Smooth muscle cell (in vitro differentiated cells): Measurements from ENCODE around the gene VASN. TPM values are rescaled to one million over a fixed set of nuclear protein-coding genes. Genes with fewer than 3 reads are reported as not detected.

ENCODE experiments used
- DNase-seq: peaks from one replicate; lab custom pipeline; 2025; ENCODE audit not compliant: unreplicated experiment; lab: John Stamatoyannopoulos, UW
- H2AFZ ChIP-seq: fragments of 200-600 bp; sonication (generic); 2 replicates; pipeline ENCODE4 v1.6.0; 2016; ENCODE audit warnings: antibody characterized with exemption, low read depth, mild to moderate bottlenecking
- H3F3A ChIP-seq: fragments of 200-600 bp; sonication (generic); 2 replicates; pipeline ENCODE4 v1.6.0; 2017; ENCODE audit warnings: antibody characterized with exemption, low read depth
- H3K27ac ChIP-seq: fragments of 200-600 bp; sonication (generic); 2 replicates; pipeline ENCODE4 v1.5.1; 2016; ENCODE audit warnings: low read depth, mild to moderate bottlenecking
- H3K27me3 ChIP-seq: fragments of 200-600 bp; sonication (generic); 2 replicates; pipeline ENCODE4 v1.6.1; 2016; ENCODE audit warnings: low read depth, mild to moderate bottlenecking
- H3K36me3 ChIP-seq: fragments of 200-600 bp; sonication (generic); 2 replicates; pipeline ENCODE4 v1.5.1; 2016; ENCODE audit warnings: low read depth
- H3K4me1 ChIP-seq: fragments of 200-600 bp; sonication (generic); 2 replicates; pipeline ENCODE4 v1.5.1; 2016; ENCODE audit warnings: low read depth
- H3K4me2 ChIP-seq: fragments of 200-600 bp; sonication (generic); 2 replicates; pipeline ENCODE4 v1.6.0; 2016; ENCODE audit warnings: mild to moderate bottlenecking
- H3K4me3 ChIP-seq: fragments of 200-600 bp; sonication (generic); 2 replicates; pipeline ENCODE4 v1.5.1; 2016; ENCODE audit warnings: mild to moderate bottlenecking
- H3K79me2 ChIP-seq: fragments of 200-600 bp; sonication (generic); 2 replicates; pipeline ENCODE4 v1.6.0; 2016; ENCODE audit warnings: low read depth, mild to moderate bottlenecking
- H3K9ac ChIP-seq: fragments of 200-600 bp; sonication (generic); 2 replicates; pipeline ENCODE4 v1.6.0; 2016; ENCODE audit warnings: low read depth
- H3K9me3 ChIP-seq: fragments of 200-600 bp; sonication (generic); replicated peaks from 2 replicates; pipeline ENCODE4 v1.5.1; 2016; ENCODE audit warnings: low read depth
- H4K20me1 ChIP-seq: fragments of 200-600 bp; sonication (generic); 2 replicates; pipeline ENCODE4 v1.6.0; 2016; ENCODE audit warnings: low read depth
- CTCF ChIP-seq: fragments of 200-600 bp; sonication (generic); IDR thresholded peaks from 2 replicates; pipeline ENCODE4 v1.5.1; 2017; ENCODE audit warnings: borderline replicate concordance, mild to moderate bottlenecking, antibody characterized with exemption; ENCODE audit not compliant: insufficient read depth, poor library complexity, severe bottlenecking
- WGBS: methylation state at CpG from one replicate; pipeline ENCODE4 v1.1.7; 2016; ENCODE audit warnings: low lambda C conversion rate; 5-methylcytosine and 5-hydroxymethylcytosine counted together
- polyA plus RNA-seq: library from polyadenylated mRNA; unstranded; fragments of >200 nt; fragmentation: Nextera tagmentation; extraction: Ambion mirVana; gene quantifications from 2 replicates; pipeline ENCODE4 v1.2.1, GENCODE V29; 2016
- total RNA-seq: library from RNA; depleted of rRNA; stranded (reverse); fragments of >200 nt; gene quantifications from 2 replicates; pipeline ENCODE4 v1.2.3, GENCODE V29; 2014

Gene VASN
- total and polyA plus RNA-seq, 2 experiments from 2014 or later = 30.0 to 150 TPM

DNA sequence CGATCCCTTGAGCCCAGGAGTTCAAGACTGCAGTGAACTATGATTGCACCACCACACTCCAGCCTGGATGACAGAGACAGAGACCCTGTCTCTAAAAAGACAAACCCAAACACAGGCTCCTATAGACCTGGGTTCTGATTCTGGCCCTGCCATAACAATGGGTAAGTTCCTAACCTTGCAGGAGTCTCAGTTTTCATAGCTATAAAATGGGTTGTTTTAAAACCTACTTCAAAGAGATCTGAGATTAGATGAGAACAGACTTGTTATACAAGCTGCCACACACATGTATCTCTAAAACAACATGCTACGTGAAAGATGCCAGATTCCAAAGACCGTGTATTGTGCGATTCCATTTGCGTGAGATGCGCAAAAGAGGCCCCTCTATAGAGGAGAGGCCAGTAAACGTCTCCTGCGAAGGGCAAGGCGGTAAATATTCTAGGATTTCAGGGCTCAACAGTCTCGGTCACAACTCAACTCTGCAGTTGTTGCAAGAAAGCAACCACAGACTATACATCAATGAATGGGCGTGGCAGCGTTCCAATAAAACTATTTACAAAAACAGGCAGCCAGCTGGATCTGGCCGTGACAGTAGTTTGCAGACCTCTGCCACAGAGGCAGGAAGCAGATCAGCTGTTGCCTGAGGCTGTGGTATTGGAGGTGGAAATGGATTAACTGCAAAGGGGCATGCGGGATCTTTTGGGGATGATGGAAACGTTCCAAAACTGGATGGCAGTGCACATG is 38.9 kb downstream of the VASN start:
- no peak for DNase-seq
- Histone ChIP-seq H3K27ac (no peak overlapping the region), H3K36me3 (no peaks in the 10 kb centered on the region), H3K4me3 (no peak overlapping the region), H4K20me1 (peaks cover 15% of the 10 kb centered on the region), H3F3A (peaks cover 4% of the 10 kb centered on the region), H3K9me3 (no peaks in the 10 kb centered on the region), H3K27me3 (no peaks in the 10 kb centered on the region), H2AFZ (no peak overlapping the region), H3K4me1 (no peaks in the 10 kb centered on the region), H3K4me2 (no peak overlapping the region), H3K79me2 (peaks cover 10% of the 10 kb centered on the region), H3K9ac (no peak overlapping the region)
- WGBS = 70% methylated on average over 15 of the region's 15 CpGs
- no peak for TF ChIP-seq CTCF

- H3F3A ChIP-seq = peaks cover 4% of the 10 kb centered on the region
- 91% methylated on average over 16 of the region's 16 CpGs for WGBS
- no peaks in the 10 kb centered on the region for H3K27me3 ChIP-seq
- no peak overlapping the region for H3K27ac ChIP-seq
- H3K4me3 ChIP-seq = no peak overlapping the region
- DNase-seq = no peak
- no peak overlapping the region for H2AFZ ChIP-seq
- no peaks in the 10 kb centered on the region for H3K36me3 ChIP-seq
- H3K79me2 ChIP-seq = peaks cover 10% of the 10 kb centered on the region
- TF ChIP-seq CTCF = no peak
- no peak overlapping the region for H3K9ac ChIP-seq
- H4K20me1 ChIP-seq = peaks cover 16% of the 10 kb centered on the region
- H3K4me1 ChIP-seq = no peaks in the 10 kb centered on the region
- H3K9me3 ChIP-seq = no peaks in the 10 kb centered on the region
- no peak overlapping the region for H3K4me2 ChIP-seq
Observed at GRCh38 chr16:4411684-4412083, 40.0 kb downstream of the VASN start.

DNA sequence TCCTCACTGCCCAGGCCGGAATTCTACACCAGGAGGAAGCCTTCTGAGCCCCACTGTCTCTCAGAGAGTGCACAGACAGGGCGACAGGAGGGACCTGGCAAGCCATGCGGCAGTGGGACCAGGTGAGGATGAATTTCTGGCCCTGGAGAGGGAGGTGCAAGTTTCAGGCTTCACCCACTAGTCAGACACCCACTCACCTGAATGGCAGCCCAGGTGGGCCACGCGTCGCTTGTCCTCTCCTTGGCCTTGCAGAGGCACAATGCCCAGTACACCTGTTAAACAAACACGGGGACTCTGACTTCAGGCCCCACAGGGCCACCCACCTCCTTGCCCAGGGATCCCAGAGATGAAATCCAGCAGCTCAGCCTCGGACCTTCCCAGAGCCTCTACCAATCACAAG is 40.5 kb downstream of the VASN start:
- H3F3A ChIP-seq = peaks cover 4% of the 10 kb centered on the region
- H3K27ac ChIP-seq = no peak overlapping the region
- no peak overlapping the region for H2AFZ ChIP-seq
- H3K4me3 ChIP-seq = no peak overlapping the region
- no peak for DNase-seq
- WGBS = 93% methylated on average over 8 of the region's 8 CpGs
- H3K4me2 ChIP-seq = no peak overlapping the region
- no peaks in the 10 kb centered on the region for H3K27me3 ChIP-seq
- no peak for TF ChIP-seq CTCF
- no peaks in the 10 kb centered on the region for H3K36me3 ChIP-seq
- H3K4me1 ChIP-seq = no peaks in the 10 kb centered on the region
- no peaks in the 10 kb centered on the region for H3K9me3 ChIP-seq
- peaks cover 16% of the 10 kb centered on the region for H4K20me1 ChIP-seq
- H3K9ac ChIP-seq = no peak overlapping the region
- H3K79me2 ChIP-seq = peaks cover 10% of the 10 kb centered on the region

GRCh38 chr16:4412854-4413253 is 41.2 kb downstream of the VASN start:
- Histone ChIP-seq H3K36me3 (no peaks in the 10 kb centered on the region), H3K27me3 (no peaks in the 10 kb centered on the region), H4K20me1 (peaks cover 16% of the 10 kb centered on the region), H3K27ac (no peak overlapping the region), H3K79me2 (peaks cover 10% of the 10 kb centered on the region), H3K4me1 (no peaks in the 10 kb centered on the region), H3K9ac (no peak overlapping the region), H3F3A (peaks cover 4% of the 10 kb centered on the region), H3K9me3 (no peaks in the 10 kb centered on the region), H2AFZ (no peak overlapping the region), H3K4me3 (no peak overlapping the region), H3K4me2 (no peak overlapping the region)
- no peak for TF ChIP-seq CTCF
- no peak for DNase-seq
- WGBS = 95% methylated on average over 4 of the region's 4 CpGs
